Liver (tissue), 9 donors: ENCODE data around the gene UBA1. TPM values are rescaled to one million over a fixed set of nuclear protein-coding genes. Genes with fewer than 3 reads are reported as not detected.

Source experiments
- DNase-seq: peaks from one replicate; pipeline ENCODE4 v3.0.0-alpha.2; 2017; ENCODE audit warnings: low spot score
- H3K27ac ChIP-seq, 2 donors: one replicate each; pipeline ENCODE4 v1.7.0; 2013; ENCODE audit warnings: inconsistent platforms in 2 of 2, low read length in 2 of 2, control low read depth in 1 of 2, low read depth in 1 of 2, mild to moderate bottlenecking in 1 of 2
- H3K27me3 ChIP-seq, 4 donors: one replicate each; pipeline versions ENCODE4 v1.6.1 to v1.7.0; 2013; ENCODE audit warnings: low read length in 3 of 4, inconsistent platforms in 1 of 4, mild to moderate bottlenecking in 1 of 4, moderate library complexity in 1 of 4; ENCODE audit not compliant: control insufficient read depth in 4 of 4, insufficient read depth in 4 of 4
- H3K36me3 ChIP-seq, 4 donors: one replicate each; pipeline versions ENCODE4 v1.6.1 to v1.7.0; 2013; ENCODE audit warnings: low read length in 3 of 4, mild to moderate bottlenecking in 3 of 4, low read depth in 1 of 4, moderate library complexity in 1 of 4; ENCODE audit not compliant: control insufficient read depth in 4 of 4, insufficient read depth in 3 of 4
- H3K4me1 ChIP-seq, 4 donors: one replicate each; pipeline versions ENCODE4 v1.6.1 to v1.7.0; 2013; ENCODE audit warnings: low read length in 3 of 4, mild to moderate bottlenecking in 3 of 4, moderate library complexity in 1 of 4; ENCODE audit not compliant: control insufficient read depth in 4 of 4, insufficient read depth in 4 of 4
- H3K4me3 ChIP-seq, 3 donors: one replicate each; pipeline versions ENCODE4 v1.6.1 to v1.7.0; 2013; ENCODE audit warnings: low read length in 3 of 3, control low read depth in 1 of 3, low read depth in 1 of 3, mild to moderate bottlenecking in 1 of 3
- H3K9ac ChIP-seq, 2 donors: one replicate each; pipeline ENCODE4 v1.7.0; 2013; ENCODE audit warnings: low read length in 2 of 2, mild to moderate bottlenecking in 2 of 2, moderate library complexity in 2 of 2, control low read depth in 1 of 2, low read depth in 1 of 2
- H3K9me3 ChIP-seq, 4 donors: one replicate each; pipeline versions ENCODE4 v1.6.1 to v1.7.0; 2013; ENCODE audit warnings: low read length in 3 of 4; ENCODE audit not compliant: control insufficient read depth in 4 of 4
- EGR1 ChIP-seq, 2 donors: IDR thresholded peaks; 2 replicates each; pipeline ENCODE4 v1.6.1; 2016 to 2018; ENCODE audit warnings: antibody characterized with exemption in 2 of 2, low read depth in 2 of 2
- FOXA1 ChIP-seq: IDR thresholded peaks from 2 replicates; pipeline ENCODE4 v1.6.1; 2016; ENCODE audit warnings: antibody characterized with exemption
- FOXA2 ChIP-seq: IDR thresholded peaks from 2 replicates; pipeline ENCODE4 v1.6.1; 2016; ENCODE audit warnings: antibody characterized with exemption
- GABPA ChIP-seq, 2 donors: IDR thresholded peaks in 1 of 2; conservative IDR thresholded peaks in 1 of 2; 2 replicates each; pipeline ENCODE4 v1.6.1; 2016; ENCODE audit warnings: antibody characterized with exemption in 2 of 2, mild to moderate bottlenecking in 1 of 2, moderate library complexity in 1 of 2
- HNF4A ChIP-seq, 2 donors: conservative IDR thresholded peaks; 2 replicates each; pipeline ENCODE4 v1.6.1; 2016; ENCODE audit warnings: antibody characterized with exemption in 2 of 2, mild to moderate bottlenecking in 2 of 2
- JUND ChIP-seq, 2 donors: IDR thresholded peaks; 2 replicates each; pipeline ENCODE4 v1.6.1; 2016; ENCODE audit warnings: antibody characterized with exemption in 2 of 2
- NR2F2 ChIP-seq: IDR thresholded peaks from 2 replicates; pipeline ENCODE4 v1.6.1; 2016; ENCODE audit warnings: antibody characterized with exemption
- RAD21 ChIP-seq, 2 donors: IDR thresholded peaks; 2 replicates each; pipeline ENCODE4 v1.6.1; 2016; ENCODE audit warnings: antibody characterized with exemption in 2 of 2, mild to moderate bottlenecking in 2 of 2
- RXRA ChIP-seq, 2 donors: IDR thresholded peaks; 2 replicates each; pipeline ENCODE4 v1.6.1; 2017 to 2018; ENCODE audit warnings: antibody characterized with exemption in 2 of 2, mild to moderate bottlenecking in 1 of 2
- SP1 ChIP-seq: IDR thresholded peaks from 2 replicates; pipeline ENCODE4 v1.6.1; 2018; ENCODE audit warnings: antibody characterized with exemption, mild to moderate bottlenecking
- TAF1 ChIP-seq: conservative IDR thresholded peaks from 2 replicates; pipeline ENCODE4 v1.6.1; 2016; ENCODE audit warnings: antibody characterized with exemption, mild to moderate bottlenecking
- WGBS: extraction: QIAGEN DNeasy Blood & Tissue Kit; methylation state at CpG from one replicate; pipeline ENCODE4 v1.1.7; 2013; 5-methylcytosine and 5-hydroxymethylcytosine counted together
- polyA plus RNA-seq, 2 donors: library from polyadenylated mRNA; stranded (reverse) in 1 of 2; unstranded in 1 of 2; fragments of 200-250 nt in 1 of 2; fragments of >200 nt in 1 of 2; fragmentation: Nextera tagmentation in 1 of 2; extraction: Ambion mirVana in 1 of 2; gene quantifications; one replicate each; pipeline versions ENCODE4 v1.2.1 to v1.2.3, GENCODE V29; 2013 to 2015
- total RNA-seq, 2 donors: library from RNA; depleted of rRNA; stranded (reverse); fragments of >200 nt; gene quantifications; one replicate each; pipeline ENCODE4 v1.2.3, GENCODE V29; 2014
- TF ChIP-seq, protein P1 (sequence below): IDR thresholded peaks from 2 replicates; pipeline ENCODE4 v1.6.1; 2016; ENCODE audit warnings: antibody characterized with exemption
- TF ChIP-seq, protein P2 (sequence below): IDR thresholded peaks from 2 replicates; pipeline ENCODE4 v1.6.1; 2016; ENCODE audit warnings: antibody characterized with exemption
- donor health status: healthy.
- donor health status: healthy.
- donor health status: healthy.
- donor health status: healthy.
- donor health status: healthy.

UBA1 gene
- total and polyA plus RNA-seq, 4 donors = 39.8 to 85.4 (median 68.7) TPM

DNA sequence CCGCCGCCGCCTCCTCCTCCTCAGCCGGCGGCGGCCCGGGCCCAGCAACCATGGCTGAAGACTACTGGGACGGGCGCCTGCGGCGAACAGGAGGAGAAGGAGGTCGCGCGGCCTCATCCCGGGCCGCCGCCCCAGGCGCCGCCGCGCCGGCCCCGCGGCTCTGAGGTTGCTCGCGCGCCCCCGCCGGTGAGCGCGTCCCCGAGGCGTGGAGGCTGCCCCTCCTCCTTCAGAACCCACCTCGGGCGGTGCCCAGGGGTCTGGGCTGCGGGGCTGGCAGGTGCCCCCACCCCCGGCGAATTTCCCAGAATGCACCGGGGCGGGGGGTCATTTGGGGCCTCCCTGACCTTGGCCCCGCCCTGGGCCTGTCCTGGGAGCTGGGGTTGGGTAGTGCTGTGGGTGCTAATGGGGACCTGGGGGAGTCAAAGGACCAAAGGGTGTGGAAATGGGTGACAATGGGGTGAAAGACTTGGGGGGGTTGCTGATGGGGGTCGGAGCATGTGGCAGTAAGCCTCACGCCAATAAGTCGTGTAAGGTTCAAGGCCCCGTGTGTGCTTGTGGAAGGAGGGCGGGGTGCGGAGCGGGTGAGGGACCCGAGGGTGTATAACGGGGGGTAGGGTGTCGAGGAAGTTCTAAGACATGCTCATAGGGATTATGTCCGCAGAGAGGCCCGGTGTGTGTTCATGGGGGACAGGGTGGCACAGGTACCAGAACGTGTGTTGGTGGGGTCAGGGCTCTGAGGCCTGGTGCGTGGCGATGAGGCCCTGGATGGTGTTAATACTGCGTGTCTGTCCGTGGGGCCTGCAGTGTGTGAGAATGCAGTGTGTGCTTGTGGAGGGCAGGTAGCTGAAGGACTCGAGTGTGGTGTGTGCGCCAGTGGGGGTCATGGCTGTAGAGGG lies 25.5 kb downstream of the UBA1 start:
- peak overlapping the region; percentile 95 to 99 for H3K27ac ChIP-seq
- peaks cover 8 to 34% (median 13%) of the 10 kb centered on the region in 4 donors for H3K36me3 ChIP-seq
- peaks cover 2 to 45% (median 26%) of the 10 kb centered on the region in 4 donors for H3K4me1 ChIP-seq
- TF ChIP-seq EGR1 (IDR thresholded peaks at IDR 0.05; ENCODE audit: low read depth in 2 of 2) = no peak
- no peak for TF ChIP-seq FOXA2
- TF ChIP-seq NR2F2 = peak; percentile 15
- peak; percentile 43 to 56 for TF ChIP-seq RXRA (IDR thresholded peaks at IDR 0.05)
- peak; percentile 62 for DNase-seq
- H3K9me3 ChIP-seq = no peaks in the 10 kb centered on the region
- WGBS = under 1% methylated on average over 60 of the region's 60 CpGs
- peak overlapping the region; percentile 73 to 87 (median 83) for H3K4me3 ChIP-seq
- H3K9ac ChIP-seq = peak overlapping the region; percentile 36 to 68
- no peaks in the 10 kb centered on the region for H3K27me3 ChIP-seq

DNA sequence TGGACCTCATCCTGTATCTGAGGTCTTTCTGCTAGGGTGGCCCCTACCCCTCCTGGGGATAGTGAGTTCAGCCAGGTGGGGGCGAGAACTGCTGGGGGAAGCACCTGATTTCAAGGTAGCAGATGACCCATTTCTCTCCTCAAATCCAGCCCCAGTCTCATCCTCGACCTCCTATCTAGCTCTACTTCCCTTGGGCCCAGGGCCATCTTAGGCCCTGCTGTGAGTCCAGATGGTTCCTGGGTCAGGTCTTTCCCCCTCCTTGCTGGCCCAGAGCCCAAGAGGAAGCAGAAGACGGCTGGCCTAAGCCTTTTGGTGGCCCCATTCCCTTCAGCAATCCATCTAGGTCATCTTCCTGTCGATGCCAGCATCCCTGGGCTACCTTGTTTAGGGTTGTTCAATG lies 28.1 kb downstream of the UBA1 start:
- no peak overlapping the region for H3K9ac ChIP-seq
- H3K36me3 ChIP-seq = peaks cover 7 to 38% (median 24%) of the 10 kb centered on the region in 4 donors
- WGBS = 67% methylated on average over 4 of the region's 4 CpGs
- H3K4me1 ChIP-seq = peaks cover 2 to 39% (median 25%) of the 10 kb centered on the region in 4 donors
- DNase-seq = no peak
- no peaks in the 10 kb centered on the region for H3K9me3 ChIP-seq
- TF ChIP-seq EGR1 (IDR thresholded peaks at IDR 0.05; ENCODE audit: low read depth in 2 of 2) = no peak
- no peak for TF ChIP-seq HNF4A (conservative IDR thresholded peaks at IDR 0.05)
- TF ChIP-seq RAD21 (IDR thresholded peaks at IDR 0.05) = no peak
- no peaks in the 10 kb centered on the region for H3K27me3 ChIP-seq
- no peak overlapping the region for H3K4me3 ChIP-seq
- H3K27ac ChIP-seq = no peak overlapping the region

DNA sequence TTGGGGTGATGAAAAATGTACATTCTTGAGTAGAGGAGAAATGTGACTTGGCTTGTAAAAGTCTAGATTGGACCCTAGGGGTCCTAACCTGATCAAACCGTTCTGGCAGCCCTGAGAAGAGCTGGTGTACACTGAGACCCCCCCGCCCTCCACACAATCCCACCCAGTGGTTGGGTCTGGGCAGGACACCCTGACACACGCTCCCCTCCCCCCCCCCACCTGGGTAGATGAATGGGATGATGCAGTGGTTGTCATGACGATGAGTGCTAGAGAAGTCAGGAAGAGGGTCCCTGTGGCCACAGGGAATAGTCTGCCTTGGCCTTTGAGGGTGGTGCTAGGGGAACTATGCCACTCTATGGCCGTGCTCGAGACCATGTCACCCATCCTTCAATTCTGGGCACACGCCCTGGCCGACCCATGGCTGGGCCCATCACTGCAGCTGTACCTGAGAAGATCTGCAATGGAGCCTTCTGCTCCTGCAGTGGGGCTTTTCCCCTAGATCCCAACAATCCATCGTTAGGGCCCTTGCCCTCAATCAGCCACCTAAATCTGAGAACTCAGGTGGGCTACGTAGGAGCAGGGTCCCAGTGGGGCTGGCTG lies 29.2 kb downstream of the UBA1 start:
- H3K4me1 ChIP-seq = peaks cover 2 to 31% (median 18%) of the 10 kb centered on the region in 4 donors
- 88% methylated on average over 10 of the region's 10 CpGs for WGBS
- no peak overlapping the region for H3K27ac ChIP-seq
- no peak overlapping the region for H3K4me3 ChIP-seq
- no peaks in the 10 kb centered on the region for H3K9me3 ChIP-seq
- H3K36me3 ChIP-seq = peaks cover 8 to 47% (median 26%) of the 10 kb centered on the region in 4 donors
- H3K9ac ChIP-seq = no peak overlapping the region
- DNase-seq = no peak
- no peak for TF ChIP-seq NR2F2
- TF ChIP-seq, protein P1, sequence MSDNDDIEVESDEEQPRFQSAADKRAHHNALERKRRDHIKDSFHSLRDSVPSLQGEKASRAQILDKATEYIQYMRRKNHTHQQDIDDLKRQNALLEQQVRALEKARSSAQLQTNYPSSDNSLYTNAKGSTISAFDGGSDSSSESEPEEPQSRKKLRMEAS = no peak
- no peaks in the 10 kb centered on the region for H3K27me3 ChIP-seq

DNA sequence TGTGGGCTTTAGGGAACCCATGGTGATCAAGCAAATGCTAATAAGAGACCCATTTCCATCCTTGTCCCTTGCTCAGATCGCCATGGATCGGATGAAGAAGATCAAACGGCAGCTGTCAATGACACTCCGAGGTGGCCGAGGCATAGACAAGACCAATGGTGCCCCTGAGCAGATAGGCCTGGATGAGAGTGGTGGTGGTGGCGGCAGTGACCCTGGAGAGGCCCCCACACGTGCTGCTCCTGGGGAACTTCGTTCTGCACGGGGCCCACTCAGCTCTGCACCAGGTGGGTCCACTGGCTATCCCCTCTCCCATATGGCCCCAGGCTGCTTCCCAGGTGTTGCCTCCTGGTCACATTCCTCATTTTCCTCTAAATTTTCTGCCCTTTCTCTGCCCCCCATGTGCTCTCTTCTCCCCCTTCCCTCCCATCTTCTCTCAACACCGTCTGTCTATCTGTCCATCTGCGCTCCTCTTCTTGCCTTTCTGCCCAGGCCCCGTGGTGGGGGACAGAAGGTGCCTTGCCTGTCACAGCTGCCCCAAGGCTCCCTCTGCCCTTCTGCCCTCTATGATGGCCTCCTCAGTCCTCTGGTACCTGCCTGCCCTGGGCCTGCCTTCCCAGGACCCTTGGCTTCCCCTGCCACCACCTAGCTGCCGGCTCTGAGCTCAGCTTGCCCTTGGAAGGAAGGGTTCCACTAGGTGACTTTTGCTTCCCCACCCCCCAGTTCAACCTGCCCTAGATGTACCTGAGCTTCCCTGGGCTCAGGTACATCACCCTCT lies 30.0 kb downstream of the UBA1 start:
- DNase-seq = no peak
- no peak overlapping the region for H3K4me3 ChIP-seq
- H3K36me3 ChIP-seq = peaks cover 8 to 52% (median 28%) of the 10 kb centered on the region in 4 donors
- peaks cover 2 to 30% (median 18%) of the 10 kb centered on the region in 4 donors for H3K4me1 ChIP-seq
- H3K9ac ChIP-seq = no peak overlapping the region
- no peaks in the 10 kb centered on the region for H3K9me3 ChIP-seq
- 93% methylated on average over 13 of the region's 13 CpGs for WGBS
- H3K27me3 ChIP-seq = no peaks in the 10 kb centered on the region
- H3K27ac ChIP-seq = no peak overlapping the region
- TF ChIP-seq EGR1 (IDR thresholded peaks at IDR 0.05; ENCODE audit: low read depth in 2 of 2) = no peak
- TF ChIP-seq SP1 = no peak
- TF ChIP-seq GABPA (IDR thresholded peaks at IDR 0.05 in 1 of 2, conservative IDR thresholded peaks at IDR 0.05 in 1 of 2) = no peak
- TF ChIP-seq, protein P1 = no peak
- no peak for TF ChIP-seq RAD21 (IDR thresholded peaks at IDR 0.05)
- TF ChIP-seq TAF1 = no peak
- TF ChIP-seq FOXA1 = no peak
- TF ChIP-seq RXRA (IDR thresholded peaks at IDR 0.05) = no peak
- TF ChIP-seq, protein P2, sequence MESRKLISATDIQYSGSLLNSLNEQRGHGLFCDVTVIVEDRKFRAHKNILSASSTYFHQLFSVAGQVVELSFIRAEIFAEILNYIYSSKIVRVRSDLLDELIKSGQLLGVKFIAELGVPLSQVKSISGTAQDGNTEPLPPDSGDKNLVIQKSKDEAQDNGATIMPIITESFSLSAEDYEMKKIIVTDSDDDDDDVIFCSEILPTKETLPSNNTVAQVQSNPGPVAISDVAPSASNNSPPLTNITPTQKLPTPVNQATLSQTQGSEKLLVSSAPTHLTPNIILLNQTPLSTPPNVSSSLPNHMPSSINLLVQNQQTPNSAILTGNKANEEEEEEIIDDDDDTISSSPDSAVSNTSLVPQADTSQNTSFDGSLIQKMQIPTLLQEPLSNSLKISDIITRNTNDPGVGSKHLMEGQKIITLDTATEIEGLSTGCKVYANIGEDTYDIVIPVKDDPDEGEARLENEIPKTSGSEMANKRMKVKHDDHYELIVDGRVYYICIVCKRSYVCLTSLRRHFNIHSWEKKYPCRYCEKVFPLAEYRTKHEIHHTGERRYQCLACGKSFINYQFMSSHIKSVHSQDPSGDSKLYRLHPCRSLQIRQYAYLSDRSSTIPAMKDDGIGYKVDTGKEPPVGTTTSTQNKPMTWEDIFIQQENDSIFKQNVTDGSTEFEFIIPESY = no peak
- TF ChIP-seq JUND (IDR thresholded peaks at IDR 0.05) = no peak
